NCI-H1694 (cell line): ENCODE results near the gene CCDC183.
"Not testable (repeated sequence)": the region's sequence is repeated elsewhere in the genome, so short reads cannot be mapped to it uniquely, and the experiment has no call there.

Source experiments
- DNase-seq: peaks from one replicate; lab custom pipeline; 2025; lab: John Stamatoyannopoulos, UW

CCDC183 gene

GRCh38 chr9:136796238-136796774 is at the start of gene CCDC183:
TSS of gene CCDC183 (plus strand) at chr9:136796338. CDS start at chr9:136796398, 60 bp downstream.
- DNase-seq: no peak

GRCh38 chr9:136746621-136747020 is 49.5 kb upstream of the CCDC183 start:
- DNase-seq: no peak

- DNase-seq: no peak
Observed at GRCh38 chr9:136747161-136748060, 48.7 kb upstream of the CCDC183 start.

GRCh38 chr9:136748201-136748600 is 47.9 kb upstream of the CCDC183 start, which contains the start of gene LCN6:
TSS of gene LCN6 (minus strand) at chr9:136748525. CDS start at chr9:136748483, 42 bp downstream.
- DNase-seq: no peak

- no peak for DNase-seq
Observed at GRCh38 chr9:136748666-136749611, 47.2 kb upstream of the CCDC183 start.

- DNase-seq: no peak
Observed at GRCh38 chr9:136750526-136750925, 45.6 kb upstream of the CCDC183 start.

GRCh38 chr9:136751244-136751643 is 44.9 kb upstream of the CCDC183 start:
- DNase-seq: no peak

- DNase-seq: no peak
Observed at GRCh38 chr9:136751814-136752213, 44.3 kb upstream of the CCDC183 start.

GRCh38 chr9:136753371-136754058 is 42.6 kb upstream of the CCDC183 start:
- DNase-seq: no peak

- no peak for DNase-seq
Observed at GRCh38 chr9:136754059-136754572, 42.0 kb upstream of the CCDC183 start.

GRCh38 chr9:136754626-136755301 is 41.4 kb upstream of the CCDC183 start:
- DNase-seq: no peak

- not testable (repeated sequence) for DNase-seq
Observed at GRCh38 chr9:136755302-136756133, 40.6 kb upstream of the CCDC183 start.

GRCh38 chr9:136756134-136756438 is 40.1 kb upstream of the CCDC183 start:
- DNase-seq: no peak

- DNase-seq: no peak
Observed at GRCh38 chr9:136756836-136757235, 39.3 kb upstream of the CCDC183 start.

- DNase-seq: no peak
Observed at GRCh38 chr9:136757328-136757727, 38.8 kb upstream of the CCDC183 start.

- no peak for DNase-seq
Observed at GRCh38 chr9:136757751-136758140, 38.4 kb upstream of the CCDC183 start.

GRCh38 chr9:136759001-136759400 is 37.1 kb upstream of the CCDC183 start:
- DNase-seq: no peak

- DNase-seq: no peak
Observed at GRCh38 chr9:136759436-136760325, 36.5 kb upstream of the CCDC183 start.

- DNase-seq: no peak
Observed at GRCh38 chr9:136760424-136760823, 35.7 kb upstream of the CCDC183 start.
